Natural killer cell (primary cell): ENCODE data around the gene SFRP5. TPM values are rescaled to one million over a fixed set of nuclear protein-coding genes. Genes with fewer than 3 reads are reported as not detected.

ENCODE experiments used
- ATAC-seq, 3 donors: fragments of 150-1000 bp in 2 of 3; fragments of 200-7000 bp in 1 of 3; cut with Tn5 transposase; 1 replicate in 1 of 3; 2 replicates in 2 of 3; pipeline ENCODE4 v1.10.0; 2021; ENCODE audit warnings: mild to moderate bottlenecking in 2 of 3, moderate library complexity in 2 of 3
- DNase-seq, 2 donors: peaks; one replicate each; pipeline versions ENCODE4 v3.0.0 to v3.0.0-alpha.2; 2013 to 2021; ENCODE audit warnings: mixed read lengths in 1 of 2
- H3K27ac ChIP-seq: one replicate; pipeline ENCODE4 v1.5.1; 2013; ENCODE audit warnings: mild to moderate bottlenecking, low read length
- H3K27me3 ChIP-seq: one replicate; pipeline ENCODE4 v1.6.1; 2013; ENCODE audit warnings: low read length; ENCODE audit not compliant: control insufficient read depth, insufficient read depth
- H3K36me3 ChIP-seq: one replicate; pipeline ENCODE4 v1.6.1; 2013; ENCODE audit warnings: low read length; ENCODE audit not compliant: control insufficient read depth, insufficient read depth
- H3K4me1 ChIP-seq: one replicate; pipeline ENCODE4 v1.6.1; 2013; ENCODE audit warnings: low read length; ENCODE audit not compliant: control insufficient read depth, insufficient read depth
- H3K4me3 ChIP-seq: one replicate; pipeline ENCODE4 v1.5.1; 2013; ENCODE audit warnings: low read length
- H3K9me3 ChIP-seq: one replicate; pipeline ENCODE4 v1.6.1; 2013; ENCODE audit warnings: low read length; ENCODE audit not compliant: control insufficient read depth, insufficient read depth
- H3K27ac Mint-ChIP-seq, 2 donors: one replicate each; pipeline ENCODE4 v1.8.0; 2022; ENCODE audit warnings: mild to moderate bottlenecking in 2 of 2, mixed read lengths in 2 of 2, moderate library complexity in 1 of 2
- H3K27me3 Mint-ChIP-seq, 2 donors: one replicate each; pipeline ENCODE4 v1.8.0; 2022; ENCODE audit warnings: low read depth in 2 of 2, mixed read lengths in 2 of 2
- H3K36me3 Mint-ChIP-seq: one replicate; pipeline ENCODE4 v1.8.0; 2022; ENCODE audit warnings: mixed read lengths
- H3K4me1 Mint-ChIP-seq, 2 donors: one replicate each; pipeline ENCODE4 v1.8.0; 2022; ENCODE audit warnings: mixed read lengths in 2 of 2
- H3K4me3 Mint-ChIP-seq: one replicate; pipeline ENCODE4 v1.8.0; 2022; ENCODE audit warnings: mild to moderate bottlenecking, moderate library complexity, mixed read lengths
- H3K9me3 Mint-ChIP-seq, 2 donors: one replicate each; pipeline ENCODE4 v1.8.0; 2022; ENCODE audit warnings: mixed read lengths in 2 of 2
- CTCF ChIP-seq: fragments of 200-600 bp; IDR thresholded peaks from one replicate; pipeline ENCODE4 v1.8.0; 2022; ENCODE audit warnings: antibody characterized with exemption
- WGBS: methylation state at CpG from one replicate; pipeline ENCODE4 v1.1.7; 2013; ENCODE audit warnings: missing lambda C conversion rate; ENCODE audit not compliant: insufficient coverage; 5-methylcytosine and 5-hydroxymethylcytosine counted together
- intact Hi-C: fragments of 100-400 bp; cut with micrococcal nuclease; formaldehyde crosslinking; loops from one replicate; pipeline ENCODE4 v1.14.2; 2022
- total RNA-seq, 4 donors: library from RNA; stranded (reverse); fragments of 120-200 nt in 1 of 4; gene quantifications; one replicate each; pipeline versions ENCODE4 v1.2.3 to v1.2.4, GENCODE V29; 2013 to 2022

SFRP5 gene
- total RNA-seq, 3 donors from 2014 or later (not counting 1 experiment from before 2014, with no cell fraction given): not detected

- no peak for TF ChIP-seq CTCF
- H3K9me3 ChIP-seq: no peaks in the 10 kb centered on the region
- H3K27ac Mint-ChIP-seq: no peak overlapping the region
- peaks cover 4% of the 10 kb centered on the region for H3K4me1 ChIP-seq
- H3K9me3 Mint-ChIP-seq: no peaks in the 10 kb centered on the region
- intact Hi-C loops: no loop called here
- no peaks in the 10 kb centered on the region for H3K27me3 ChIP-seq
- no peak overlapping the region for H3K4me3 ChIP-seq
- no peak overlapping the region for H3K27ac ChIP-seq
- no peak for DNase-seq
- no peaks in the 10 kb centered on the region for H3K36me3 ChIP-seq
- no peak overlapping the region for H3K4me3 Mint-ChIP-seq
- 71% methylated on average over 4 of the region's 4 CpGs for WGBS
- no peak for ATAC-seq
- no peaks in the 10 kb centered on the region for H3K36me3 Mint-ChIP-seq
- H3K4me1 Mint-ChIP-seq: peaks cover 0 to 6% of the 10 kb centered on the region in 2 donors
- H3K27me3 Mint-ChIP-seq: no peaks in the 10 kb centered on the region
Measured at GRCh38 chr10:97779492-97779891, 7.7 kb upstream of the SFRP5 start.

- H3K4me3 Mint-ChIP-seq: no peak overlapping the region
- no peak overlapping the region for H3K4me3 ChIP-seq
- DNase-seq (no peak), ATAC-seq (no peak)
- 93% methylated on average over 11 of the region's 11 CpGs for WGBS
- intact Hi-C loops: no loop called here
- no peaks in the 10 kb centered on the region for H3K27me3 ChIP-seq
- H3K27ac Mint-ChIP-seq: no peak overlapping the region
- no peaks in the 10 kb centered on the region for H3K9me3 Mint-ChIP-seq
- H3K9me3 ChIP-seq: no peaks in the 10 kb centered on the region
- peaks cover 4% of the 10 kb centered on the region for H3K4me1 ChIP-seq
- H3K36me3 ChIP-seq: no peaks in the 10 kb centered on the region
- peaks cover 0 to 6% of the 10 kb centered on the region in 2 donors for H3K4me1 Mint-ChIP-seq
- no peaks in the 10 kb centered on the region for H3K36me3 Mint-ChIP-seq
- TF ChIP-seq CTCF: no peak
- H3K27me3 Mint-ChIP-seq: peaks cover 0 to 4% of the 10 kb centered on the region in 2 donors
- no peak overlapping the region for H3K27ac ChIP-seq
Measured at GRCh38 chr10:97778452-97779302, 6.9 kb upstream of the SFRP5 start.

GRCh38 chr10:97777143-97777542 is 5.3 kb upstream of the SFRP5 start:
- no peak overlapping the region for H3K27ac ChIP-seq
- intact Hi-C loops: no loop called here
- no peak for ATAC-seq
- no peak for TF ChIP-seq CTCF
- H3K9me3 Mint-ChIP-seq: no peaks in the 10 kb centered on the region
- no peaks in the 10 kb centered on the region for H3K9me3 ChIP-seq
- no peaks in the 10 kb centered on the region for H3K36me3 ChIP-seq
- no peaks in the 10 kb centered on the region for H3K36me3 Mint-ChIP-seq
- no peak overlapping the region for H3K4me3 Mint-ChIP-seq
- H3K4me1 ChIP-seq: peaks cover 4% of the 10 kb centered on the region
- H3K27me3 Mint-ChIP-seq: peaks cover 10 to 19% of the 10 kb centered on the region in 2 donors
- WGBS: 96% methylated on average over 4 of the region's 4 CpGs
- H3K4me3 ChIP-seq: no peak overlapping the region
- DNase-seq: no peak
- peaks cover 5% of the 10 kb centered on the region for H3K27me3 ChIP-seq
- peaks cover 0 to 9% of the 10 kb centered on the region in 2 donors for H3K4me1 Mint-ChIP-seq
- H3K27ac Mint-ChIP-seq: no peak overlapping the region
